ENCODE measurements around the gene HACD2. TPM values are rescaled to one million over a fixed set of nuclear protein-coding genes. Genes with fewer than 3 reads are reported as not detected.

HACD2 gene
- total and polyA plus RNA-seq, 10 of the 15 experiments (the other 5 are each of a cell fraction or from before 2014, with no cell fraction given): 9.1 to 30.0 (median 18.8) TPM

GRCh38 chr3:123536153-123536895, 48.5 kb downstream of the HACD2 start (continued):
- TF ChIP-seq ZBTB40 (IDR thresholded peaks at IDR 0.05; ENCODE audit: borderline replicate concordance): no peak
- no peak for TF ChIP-seq EED (IDR thresholded peaks at IDR 0.05; ENCODE audit: low read depth)
- TF ChIP-seq BHLHE40 (IDR thresholded peaks at IDR 0.05; ENCODE audit: borderline replicate concordance in 1 of 2, low read depth in 2 of 2, low read length in 1 of 2): no peak
- TF ChIP-seq, protein P1, sequence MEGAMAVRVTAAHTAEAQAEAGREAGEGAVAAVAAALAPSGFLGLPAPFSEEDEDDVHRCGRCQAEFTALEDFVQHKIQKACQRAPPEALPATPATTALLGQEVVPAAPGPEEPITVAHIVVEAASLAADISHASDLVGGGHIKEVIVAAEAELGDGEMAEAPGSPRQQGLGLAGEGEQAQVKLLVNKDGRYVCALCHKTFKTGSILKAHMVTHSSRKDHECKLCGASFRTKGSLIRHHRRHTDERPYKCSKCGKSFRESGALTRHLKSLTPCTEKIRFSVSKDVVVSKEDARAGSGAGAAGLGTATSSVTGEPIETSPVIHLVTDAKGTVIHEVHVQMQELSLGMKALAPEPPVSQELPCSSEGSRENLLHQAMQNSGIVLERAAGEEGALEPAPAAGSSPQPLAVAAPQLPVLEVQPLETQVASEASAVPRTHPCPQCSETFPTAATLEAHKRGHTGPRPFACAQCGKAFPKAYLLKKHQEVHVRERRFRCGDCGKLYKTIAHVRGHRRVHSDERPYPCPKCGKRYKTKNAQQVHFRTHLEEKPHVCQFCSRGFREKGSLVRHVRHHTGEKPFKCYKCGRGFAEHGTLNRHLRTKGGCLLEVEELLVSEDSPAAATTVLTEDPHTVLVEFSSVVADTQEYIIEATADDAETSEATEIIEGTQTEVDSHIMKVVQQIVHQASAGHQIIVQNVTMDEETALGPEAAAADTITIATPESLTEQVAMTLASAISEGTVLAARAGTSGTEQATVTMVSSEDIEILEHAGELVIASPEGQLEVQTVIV (IDR thresholded peaks at IDR 0.05; ENCODE audit: borderline replicate concordance, partially characterized antibody): no peak
- TF ChIP-seq SMC3 (IDR thresholded peaks at IDR 0.05; ENCODE audit: borderline replicate concordance, low read length): no peak
- no peak for TF ChIP-seq ESRRA (IDR thresholded peaks at IDR 0.05; ENCODE audit: low read length)
- no peak for TF ChIP-seq NR2C2 (IDR thresholded peaks at IDR 0.05; ENCODE audit: borderline replicate concordance, control insufficient read depth, insufficient read length, low read depth)
- TF ChIP-seq, protein P2, sequence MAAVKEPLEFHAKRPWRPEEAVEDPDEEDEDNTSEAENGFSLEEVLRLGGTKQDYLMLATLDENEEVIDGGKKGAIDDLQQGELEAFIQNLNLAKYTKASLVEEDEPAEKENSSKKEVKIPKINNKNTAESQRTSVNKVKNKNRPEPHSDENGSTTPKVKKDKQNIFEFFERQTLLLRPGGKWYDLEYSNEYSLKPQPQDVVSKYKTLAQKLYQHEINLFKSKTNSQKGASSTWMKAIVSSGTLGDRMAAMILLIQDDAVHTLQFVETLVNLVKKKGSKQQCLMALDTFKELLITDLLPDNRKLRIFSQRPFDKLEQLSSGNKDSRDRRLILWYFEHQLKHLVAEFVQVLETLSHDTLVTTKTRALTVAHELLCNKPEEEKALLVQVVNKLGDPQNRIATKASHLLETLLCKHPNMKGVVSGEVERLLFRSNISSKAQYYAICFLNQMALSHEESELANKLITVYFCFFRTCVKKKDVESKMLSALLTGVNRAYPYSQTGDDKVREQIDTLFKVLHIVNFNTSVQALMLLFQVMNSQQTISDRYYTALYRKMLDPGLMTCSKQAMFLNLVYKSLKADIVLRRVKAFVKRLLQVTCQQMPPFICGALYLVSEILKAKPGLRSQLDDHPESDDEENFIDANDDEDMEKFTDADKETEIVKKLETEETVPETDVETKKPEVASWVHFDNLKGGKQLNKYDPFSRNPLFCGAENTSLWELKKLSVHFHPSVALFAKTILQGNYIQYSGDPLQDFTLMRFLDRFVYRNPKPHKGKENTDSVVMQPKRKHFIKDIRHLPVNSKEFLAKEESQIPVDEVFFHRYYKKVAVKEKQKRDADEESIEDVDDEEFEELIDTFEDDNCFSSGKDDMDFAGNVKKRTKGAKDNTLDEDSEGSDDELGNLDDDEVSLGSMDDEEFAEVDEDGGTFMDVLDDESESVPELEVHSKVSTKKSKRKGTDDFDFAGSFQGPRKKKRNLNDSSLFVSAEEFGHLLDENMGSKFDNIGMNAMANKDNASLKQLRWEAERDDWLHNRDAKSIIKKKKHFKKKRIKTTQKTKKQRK (IDR thresholded peaks at IDR 0.05; ENCODE audit: low read depth, low read length): no peak
